NCI-H82 treated with DMSO at 0.1 percent for 48 hours (cell line): ENCODE data around the gene ATP6V0A4.
A peak's percentile ranks its signal among the peaks of the same experiment; 100 is the strongest.
"Not testable (repeated sequence)": the region's sequence is repeated elsewhere in the genome, so short reads cannot be mapped to it uniquely, and the experiment has no call there.

Experiments
- DNase-seq: peaks from one replicate; lab custom pipeline; 2025; ENCODE audit not compliant: unreplicated experiment; lab: John Stamatoyannopoulos, UW

Gene ATP6V0A4

DNA sequence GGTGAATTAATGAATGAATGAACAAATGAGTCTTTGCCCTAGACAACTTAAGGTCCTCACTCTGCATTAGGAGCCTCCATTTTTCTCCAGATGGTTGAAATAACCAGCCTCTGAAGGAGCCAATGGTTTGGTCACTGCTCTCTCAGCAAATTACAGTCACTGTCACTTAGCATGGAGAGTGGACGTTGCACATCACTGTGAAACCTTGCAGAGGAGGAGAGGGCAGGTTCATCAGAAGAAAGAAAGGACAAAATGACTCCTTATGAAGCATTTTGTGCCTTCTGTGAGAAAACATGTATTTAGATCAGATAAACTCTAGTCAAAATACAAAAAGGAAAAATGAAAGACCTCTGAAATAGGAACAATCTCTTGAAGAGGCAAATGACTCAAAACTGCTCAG, 6.6 kb upstream of the ATP6V0A4 start:
- DNase-seq: no peak

DNA sequence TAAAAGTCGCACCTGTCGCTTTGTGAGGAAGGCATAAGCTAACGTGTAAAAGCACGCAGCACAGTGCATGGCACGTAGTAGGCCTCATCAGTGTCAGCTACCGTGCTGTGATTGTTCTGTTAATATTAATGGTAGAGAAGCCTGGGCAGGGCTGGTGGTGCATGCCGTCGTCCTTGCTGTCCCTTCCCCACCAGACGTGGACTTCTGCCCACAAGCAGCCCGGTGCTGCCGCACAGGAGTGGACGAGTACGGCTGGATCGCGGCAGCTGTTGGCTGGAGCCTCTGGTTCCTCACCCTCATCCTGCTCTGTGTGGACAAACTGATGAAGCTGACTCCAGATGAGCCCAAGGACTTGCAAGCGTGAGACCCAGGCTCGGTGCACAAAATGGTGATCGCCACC, 4.7 kb upstream of the ATP6V0A4 start:
- no peak for DNase-seq

DNA sequence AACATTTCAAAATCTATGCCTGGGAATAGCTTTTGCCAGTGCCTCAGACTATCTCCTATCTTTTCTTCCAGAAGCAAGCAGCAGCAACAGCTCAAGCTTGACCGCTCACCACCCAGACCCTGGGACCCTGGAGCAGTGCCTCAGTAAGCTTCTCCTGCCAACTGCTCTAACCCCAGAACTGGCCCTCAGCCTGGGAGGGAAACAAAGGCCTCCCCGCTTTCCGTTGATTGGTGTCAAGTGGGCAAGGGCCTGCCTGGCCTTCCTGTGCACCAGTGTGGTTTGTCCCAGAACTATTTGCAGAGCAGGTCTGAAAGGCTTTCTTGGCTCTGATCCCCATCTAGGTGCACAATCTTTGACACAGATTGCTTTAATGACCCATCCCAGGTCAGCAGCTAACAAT, 3.3 kb upstream of the ATP6V0A4 start:
- DNase-seq: no peak

DNA sequence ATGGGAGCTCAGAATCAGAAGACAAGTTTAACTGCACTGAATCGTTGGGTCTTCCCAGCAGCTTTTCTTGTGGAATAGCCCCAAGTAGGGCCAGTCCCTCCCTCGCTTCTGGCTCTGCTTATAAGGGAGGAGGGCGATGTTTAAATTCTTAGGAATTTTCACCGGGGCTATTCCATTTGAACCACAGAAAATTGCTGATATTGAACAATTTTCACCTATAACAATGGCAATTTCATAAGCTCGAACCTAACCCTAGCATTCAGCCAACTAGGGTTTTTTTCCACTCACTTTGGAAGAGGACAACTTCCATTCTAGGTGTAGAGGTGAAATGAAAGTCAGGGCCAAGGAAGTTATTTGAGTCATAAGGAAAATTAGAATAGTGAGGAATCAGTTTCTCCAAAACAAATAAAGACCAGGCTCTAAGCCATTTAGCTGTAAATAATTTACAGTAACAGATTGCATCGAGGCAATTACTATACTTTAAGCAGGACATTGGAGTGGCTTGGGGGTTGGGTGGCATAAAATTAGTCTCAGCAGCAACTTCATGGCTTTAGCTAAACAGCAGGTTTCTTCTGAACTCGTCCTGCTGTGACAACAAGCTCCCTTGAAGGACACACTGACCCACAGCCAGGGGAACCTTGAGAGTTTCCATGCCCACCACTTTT, 1.5 kb upstream of the ATP6V0A4 start:
- DNase-seq: no peak

DNA sequence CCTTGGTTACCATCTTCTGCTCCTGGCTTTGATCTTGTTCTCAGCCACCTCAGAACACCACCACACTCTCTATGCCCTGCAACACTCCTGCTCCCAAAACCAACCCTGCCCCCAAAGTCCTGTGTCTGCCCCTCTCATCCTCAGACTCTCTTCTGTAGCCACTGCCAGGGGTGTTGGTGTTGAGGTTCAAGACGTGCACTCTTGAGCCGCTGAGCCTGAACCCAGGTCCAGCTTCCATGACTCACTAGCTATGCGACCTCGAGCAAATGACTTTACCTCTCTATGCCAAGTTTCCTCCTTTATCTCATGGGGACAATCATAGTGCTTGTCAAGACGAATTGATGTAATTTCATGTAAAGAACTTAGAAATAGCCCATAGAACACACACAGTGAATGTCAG, 840 bp upstream of the ATP6V0A4 start:
- DNase-seq: no peak

DNA sequence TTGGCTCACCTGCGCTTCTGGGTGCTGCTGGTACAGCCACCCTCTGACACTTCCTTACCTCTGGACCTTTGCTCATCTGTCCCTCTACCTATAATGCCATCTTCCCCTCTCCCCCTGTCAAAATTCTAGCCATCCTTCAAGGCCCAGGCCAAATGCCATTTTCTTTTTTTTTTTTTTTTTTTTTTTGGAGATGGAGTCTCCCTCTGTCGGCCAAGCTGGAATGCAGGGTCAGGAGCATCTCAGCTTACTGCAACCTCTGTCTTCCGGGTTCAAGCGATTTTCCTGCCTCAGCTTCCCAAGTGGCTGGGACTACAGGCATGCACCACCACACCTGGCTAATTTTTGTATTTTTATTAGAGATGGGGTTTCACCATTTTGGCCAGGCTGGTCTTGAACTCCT, 950 bp downstream of the ATP6V0A4 start:
- DNase-seq: not testable (repeated sequence)

DNA sequence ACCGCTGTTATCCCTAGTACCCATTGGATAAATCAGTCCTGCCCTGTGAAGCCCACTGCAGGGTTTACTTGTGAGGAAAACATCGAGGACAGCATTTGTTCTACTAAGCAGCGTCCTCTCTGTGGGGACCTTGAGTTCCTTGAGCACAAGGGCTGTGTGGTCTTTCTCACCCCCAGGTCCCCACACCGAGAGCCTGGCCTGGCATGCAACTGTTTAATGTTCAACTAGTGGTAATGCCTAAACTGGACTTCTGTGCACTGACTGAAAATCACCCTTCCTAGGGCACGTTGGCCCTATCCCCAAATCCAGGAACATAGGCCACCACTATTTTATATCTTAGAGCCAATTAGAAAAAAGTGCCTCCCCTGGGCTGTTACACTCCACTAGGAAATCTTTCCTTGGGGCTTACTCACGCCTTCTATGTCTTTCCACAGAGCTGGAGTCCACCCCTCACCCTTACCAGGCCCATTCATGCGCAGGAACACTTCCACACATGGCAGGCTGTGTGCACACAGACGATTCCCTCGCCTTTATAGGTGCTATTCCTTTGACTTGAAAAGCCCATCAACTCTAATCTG, 1.9 kb downstream of the ATP6V0A4 start:
- no peak for DNase-seq

DNA sequence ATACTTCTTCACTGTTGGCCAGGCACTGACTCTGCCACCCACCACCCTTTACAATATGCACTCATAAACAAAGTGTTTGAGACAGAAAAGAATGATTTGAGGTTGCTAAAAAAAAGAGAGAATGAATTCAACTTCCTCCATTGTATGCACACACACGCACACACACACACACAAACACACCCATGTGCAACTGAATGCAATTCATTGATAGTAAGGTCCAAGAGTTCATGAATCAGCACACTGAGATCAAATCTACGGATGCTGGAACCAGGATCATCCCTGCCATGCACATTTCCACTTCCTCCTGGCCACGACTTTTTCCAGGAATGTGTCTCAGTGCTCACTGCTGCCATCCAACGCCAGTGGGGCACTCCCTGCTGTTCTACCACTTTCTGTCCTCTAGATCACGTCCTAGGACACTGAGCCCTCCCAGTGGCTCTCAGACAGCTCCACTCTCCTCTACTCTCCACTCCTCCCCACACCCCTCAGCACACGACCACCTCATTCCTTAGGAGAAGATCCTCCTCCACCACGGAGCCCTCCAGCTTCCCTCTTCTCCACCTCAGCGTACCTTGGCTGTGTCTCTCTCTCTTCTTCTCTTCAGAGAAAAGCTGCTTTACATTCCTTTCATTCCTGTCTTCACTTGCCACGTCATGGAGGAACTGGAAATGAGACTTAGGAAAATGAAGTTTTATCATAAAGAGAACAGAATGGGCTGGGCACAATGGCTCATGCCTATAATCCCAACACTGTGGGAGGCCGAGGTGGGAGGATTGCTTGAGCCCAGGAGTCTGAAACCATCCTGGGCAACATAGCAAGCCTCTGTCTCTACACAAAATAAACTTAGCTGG, 12.2 kb downstream of the ATP6V0A4 start:
- no peak for DNase-seq

DNA sequence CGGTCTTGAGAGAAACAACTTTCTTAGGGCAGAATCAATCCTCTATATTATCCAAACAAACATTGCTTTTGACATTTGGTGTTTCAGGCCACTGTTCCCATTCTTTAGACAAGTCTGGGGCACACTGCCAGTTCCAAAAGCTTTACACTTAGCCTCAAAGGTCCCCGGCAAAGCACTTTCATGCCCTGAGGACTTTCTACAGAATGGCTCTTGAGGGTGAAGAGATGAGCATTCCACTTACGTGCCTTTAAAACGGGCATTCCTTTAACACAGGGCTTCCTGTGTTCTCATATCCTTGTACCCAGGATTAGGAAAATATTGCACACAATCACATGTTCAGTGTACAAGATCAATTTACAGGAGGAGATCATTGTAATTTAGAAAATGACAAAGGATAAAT, 13.3 kb downstream of the ATP6V0A4 start:
- DNase-seq: no peak

DNA sequence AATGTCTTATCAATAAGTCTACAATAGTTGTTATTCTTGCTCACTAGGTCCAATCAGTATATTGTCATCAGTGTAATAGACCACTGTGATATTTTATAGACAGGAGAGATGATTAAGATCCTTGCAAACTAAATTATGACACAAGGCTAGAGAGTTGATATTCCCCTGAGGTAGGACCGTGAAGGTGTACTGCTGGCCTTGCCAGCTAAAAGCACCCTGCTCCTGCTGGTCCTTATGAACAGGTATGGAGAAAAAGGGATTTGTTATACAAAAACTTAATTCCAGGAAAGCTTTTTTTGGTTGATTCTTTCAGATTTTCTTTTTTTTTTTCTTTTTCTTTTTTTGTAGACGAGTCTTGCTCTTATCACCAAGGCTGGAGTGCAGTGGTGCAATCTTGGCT, 17.0 kb downstream of the ATP6V0A4 start:
- no peak for DNase-seq

DNA sequence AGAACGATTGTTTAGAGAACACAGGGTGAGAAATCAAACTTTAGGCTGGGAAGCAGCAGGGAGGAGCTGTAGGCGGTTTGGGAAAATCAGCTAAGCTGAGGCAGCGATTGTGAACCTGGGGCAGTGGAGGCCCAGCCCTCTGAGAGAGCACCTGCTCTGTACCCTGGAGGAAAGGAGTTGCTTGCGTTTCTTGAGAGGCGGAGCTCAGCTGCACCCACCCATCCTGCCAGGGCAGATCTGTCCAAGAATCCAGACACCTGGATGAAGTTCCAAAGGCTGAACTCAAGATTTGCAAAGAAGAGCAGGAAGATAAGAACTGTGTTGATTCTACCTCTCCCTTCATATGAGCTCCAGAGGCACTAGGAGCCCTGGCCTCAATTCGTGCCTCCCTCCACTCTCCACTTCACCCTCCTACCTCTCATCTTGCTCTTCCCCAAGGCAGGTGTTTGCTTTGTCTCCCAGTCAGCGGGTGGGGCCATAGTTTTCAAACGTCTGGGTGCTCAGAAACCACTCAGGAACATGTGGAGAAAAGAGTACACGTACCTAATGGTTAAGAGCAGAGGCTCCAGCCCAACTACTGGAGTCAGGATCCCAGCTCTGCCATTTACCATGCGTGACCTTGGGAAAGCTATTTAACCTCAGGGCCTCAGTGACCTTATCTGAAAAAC, 21.7 kb downstream of the ATP6V0A4 start:
- DNase-seq: no peak

DNA sequence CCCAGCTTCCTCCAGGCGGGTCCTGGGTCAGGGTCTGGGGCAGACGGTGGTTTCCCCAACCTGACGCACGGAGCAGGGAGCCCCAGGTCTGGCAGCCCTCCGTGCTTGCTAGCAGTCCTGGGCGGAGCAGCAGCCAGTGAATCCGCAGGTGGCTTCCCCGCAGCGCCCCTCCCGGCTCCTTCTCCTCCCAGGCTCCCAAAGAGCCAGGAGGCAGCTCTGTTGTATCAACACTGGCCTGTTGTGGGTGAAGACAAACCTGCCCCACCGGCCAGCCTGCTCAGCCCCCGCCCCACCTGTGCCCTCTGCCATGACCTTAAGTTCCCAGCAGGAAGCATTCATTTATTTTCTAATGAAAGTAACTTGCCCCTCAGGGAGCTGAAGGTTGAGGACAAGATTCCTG, 24.2 kb downstream of the ATP6V0A4 start:
- no peak for DNase-seq

DNA sequence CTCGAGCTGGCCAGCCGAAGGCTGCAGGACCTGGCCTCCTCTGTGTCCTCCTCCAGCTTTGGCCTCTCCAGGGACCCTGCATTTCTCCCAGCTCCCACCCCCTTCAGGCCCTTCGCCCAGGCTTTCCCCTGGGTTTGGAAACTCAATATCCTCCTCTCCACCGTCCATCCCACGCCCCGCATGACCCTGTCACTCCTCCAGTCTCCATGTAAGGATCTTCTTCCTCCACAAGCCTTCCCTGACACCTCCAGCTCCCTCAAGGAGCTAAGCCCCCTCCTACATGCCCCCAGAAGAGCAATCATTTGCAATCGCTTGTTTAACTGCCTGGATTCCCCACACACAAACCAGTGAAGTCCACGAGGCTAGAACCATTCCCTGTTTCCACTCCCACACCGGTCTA, 24.8 kb downstream of the ATP6V0A4 start:
- DNase-seq: no peak

DNA sequence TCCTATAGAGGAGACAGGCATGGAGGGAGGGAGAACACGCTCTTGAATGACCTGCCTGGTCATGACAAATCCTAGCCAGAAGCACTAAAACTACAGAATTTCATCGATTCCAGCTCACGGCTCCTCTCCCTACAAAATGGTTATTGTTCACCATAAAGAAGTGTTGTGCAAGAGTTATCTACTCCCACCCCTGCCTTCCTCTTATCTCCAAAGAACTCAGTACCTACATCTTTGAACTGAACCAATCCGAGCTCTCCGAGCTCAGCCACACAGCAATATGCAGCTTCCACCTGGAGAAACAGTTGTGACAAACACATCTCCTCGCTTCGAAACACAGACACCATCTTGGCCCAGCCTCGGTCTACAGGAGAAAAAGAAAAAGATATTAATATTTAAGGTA, 27.1 kb downstream of the ATP6V0A4 start:
- no peak for DNase-seq

DNA sequence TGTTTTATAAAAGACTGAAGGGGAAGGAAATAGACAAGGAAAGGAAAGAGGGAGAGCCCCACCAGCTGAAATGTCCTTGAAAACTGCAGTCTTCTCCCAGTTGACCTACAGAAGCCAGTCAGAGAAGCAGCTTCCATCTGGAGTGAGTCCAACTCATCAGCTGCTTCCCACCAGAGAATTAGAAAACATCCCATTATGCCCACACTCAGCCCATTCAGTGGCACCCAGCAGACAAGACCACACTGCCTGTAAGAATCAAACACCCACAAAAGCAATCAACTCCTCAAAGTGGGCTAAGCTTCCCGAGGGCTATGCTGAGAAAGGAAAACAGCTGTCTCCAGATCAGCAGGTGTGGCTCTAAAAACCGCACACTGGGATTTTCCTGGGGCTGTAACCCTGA, 29.8 kb downstream of the ATP6V0A4 start:
- peak; percentile 19 for DNase-seq

DNA sequence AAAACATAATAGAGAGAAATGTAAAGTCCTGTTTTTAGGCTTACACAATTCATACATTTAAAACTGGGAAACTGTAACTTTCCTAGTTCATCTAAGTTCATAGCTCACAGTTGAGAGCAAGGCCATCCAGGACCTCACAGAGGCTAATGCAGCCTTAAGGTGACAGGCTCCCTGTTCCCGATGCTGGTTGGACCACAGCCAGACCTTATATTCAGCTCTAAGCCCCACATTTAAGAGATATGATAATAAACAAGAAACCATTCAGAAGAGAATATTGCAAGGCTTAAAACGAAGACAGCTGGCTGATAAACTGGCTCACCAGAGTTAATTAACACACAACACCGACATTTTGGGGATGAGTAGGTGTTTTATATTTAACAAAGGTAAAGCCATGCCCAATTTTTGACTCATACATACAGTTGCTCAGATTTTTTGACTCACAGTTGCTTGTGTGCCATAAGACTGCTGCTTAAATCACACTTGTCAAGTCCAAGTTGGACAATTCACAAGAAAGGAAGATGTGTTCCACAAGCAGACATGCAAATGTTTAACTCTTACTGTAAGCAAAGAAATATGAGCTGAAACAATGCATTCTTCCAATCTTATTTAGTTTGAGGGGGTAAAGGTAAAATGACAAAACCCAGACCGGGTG, 41.3 kb downstream of the ATP6V0A4 start:
- DNase-seq: no peak

DNA sequence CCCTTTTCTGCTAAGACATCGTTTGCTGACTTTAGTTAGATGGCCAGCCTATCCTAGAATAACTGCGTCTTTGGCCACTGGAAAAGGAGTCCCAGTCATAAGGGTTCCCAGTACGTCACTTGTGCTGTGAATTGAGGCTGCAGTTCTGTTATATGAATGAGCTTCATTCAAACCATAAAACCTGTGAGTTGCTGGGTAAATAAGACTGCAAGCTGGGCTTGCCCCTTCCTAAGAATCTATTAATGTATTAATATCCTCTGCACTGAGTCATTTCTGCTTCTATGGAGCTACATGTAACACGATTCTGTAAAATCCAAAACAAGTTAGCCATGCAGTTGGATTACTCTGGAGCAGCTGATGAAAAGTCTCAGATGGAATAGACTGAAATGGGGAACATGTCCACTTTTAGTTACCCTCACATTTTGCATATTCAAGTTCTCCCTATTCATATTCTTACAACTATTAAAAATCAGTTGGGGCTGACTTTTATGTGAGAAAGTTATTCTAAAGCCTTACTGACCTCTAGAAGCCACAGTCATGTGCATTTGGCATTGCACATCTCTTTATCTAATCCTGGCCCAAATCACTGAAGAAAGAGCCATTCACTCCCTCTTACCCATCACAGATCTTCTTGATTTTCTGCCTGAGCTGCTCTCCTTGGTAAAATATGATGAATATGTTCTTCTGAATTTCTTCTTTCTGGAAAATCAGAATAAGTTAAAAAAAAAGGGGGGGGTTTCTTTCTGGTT, 42.0 kb downstream of the ATP6V0A4 start:
- no peak for DNase-seq

DNA sequence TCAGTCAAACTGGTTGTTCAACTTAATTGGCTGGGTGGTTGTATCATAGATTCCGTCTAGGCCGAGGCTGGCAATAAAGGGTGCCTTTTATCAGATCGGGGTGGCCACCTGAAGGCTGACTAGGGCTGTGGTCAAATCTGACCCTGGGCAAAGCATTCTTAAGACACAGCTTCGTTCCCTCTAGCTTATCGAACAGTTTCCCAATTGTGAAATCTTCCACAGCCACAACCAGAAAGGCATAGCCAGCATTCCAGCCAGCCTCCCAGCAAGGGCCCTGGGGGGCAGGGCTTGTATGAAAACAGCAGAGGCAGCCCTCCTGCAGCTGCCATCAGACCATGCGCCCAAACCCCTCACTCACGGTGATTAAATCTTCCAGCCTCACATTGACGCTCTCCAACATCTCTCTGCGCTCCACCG, 42.7 kb downstream of the ATP6V0A4 start:
- DNase-seq: no peak

DNA sequence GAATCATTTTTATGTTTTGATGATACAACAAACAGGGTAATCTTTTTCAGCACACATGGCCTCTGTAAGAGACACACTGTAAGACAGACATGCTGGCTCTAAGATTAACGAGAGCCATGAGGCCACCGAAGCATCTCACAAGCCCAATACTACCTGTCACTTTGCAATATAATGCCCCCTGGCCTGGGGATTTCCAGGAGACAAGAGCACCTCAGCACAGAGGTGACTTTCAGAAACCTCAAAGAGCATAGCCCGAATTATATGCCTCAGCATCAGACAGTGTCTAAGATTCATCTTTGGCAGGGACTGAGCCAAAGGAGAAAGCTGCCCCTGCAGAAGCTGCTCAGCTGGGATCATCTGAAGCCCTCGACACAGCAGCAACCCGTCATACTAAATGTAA, 44.4 kb downstream of the ATP6V0A4 start:
- DNase-seq: no peak

DNA sequence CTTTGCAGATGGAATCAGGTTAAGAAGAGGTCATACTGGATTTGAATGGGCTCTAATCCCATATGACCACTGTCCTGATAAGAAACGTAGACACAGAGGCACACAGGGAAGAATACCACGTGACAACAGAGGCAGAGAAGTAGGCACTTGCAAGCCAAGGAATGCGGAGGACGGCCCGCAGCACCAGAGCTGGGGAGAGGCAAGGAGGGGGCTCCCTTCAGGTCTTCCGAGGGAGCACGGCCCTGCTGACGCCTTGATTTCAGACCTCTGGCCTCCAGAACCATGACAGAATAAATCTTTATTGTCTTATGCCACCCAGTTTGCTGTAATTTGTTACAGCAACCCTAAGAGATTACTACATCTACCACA, 44.9 kb downstream of the ATP6V0A4 start:
- no peak for DNase-seq
